ENCODE data around the gene EDA. TPM values are rescaled to one million over a fixed set of nuclear protein-coding genes. Genes with fewer than 3 reads are reported as not detected.

The EDA gene
- total RNA-seq, 2 donors from 2014 or later, result 2.0 to 6.1 TPM

DNA sequence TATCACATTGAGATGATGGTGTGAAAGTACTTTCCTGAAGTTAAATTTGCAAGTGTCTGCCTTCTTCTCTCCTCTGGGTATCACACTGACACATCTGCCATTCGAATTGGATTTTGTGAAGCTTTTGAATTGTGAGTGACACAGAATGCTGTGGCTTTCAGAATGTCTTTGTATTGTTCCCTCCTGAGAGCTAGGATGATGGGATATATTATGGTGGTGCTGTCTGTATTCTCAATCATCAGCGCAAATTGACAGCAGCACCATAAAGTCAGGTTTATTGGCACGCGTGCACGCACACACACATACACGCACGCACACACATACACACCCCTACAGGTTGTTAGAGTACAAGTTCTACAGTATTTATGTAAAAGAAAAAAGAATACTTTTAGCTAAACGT, 290.5 kb downstream of the EDA start:
- DNase-seq (ENCODE audit: low spot score) (no peak), ATAC-seq (ENCODE audit: insufficient number of reproducible peaks, low FRiP score, low read depth) (no peak)
- TF ChIP-seq, protein P1, sequence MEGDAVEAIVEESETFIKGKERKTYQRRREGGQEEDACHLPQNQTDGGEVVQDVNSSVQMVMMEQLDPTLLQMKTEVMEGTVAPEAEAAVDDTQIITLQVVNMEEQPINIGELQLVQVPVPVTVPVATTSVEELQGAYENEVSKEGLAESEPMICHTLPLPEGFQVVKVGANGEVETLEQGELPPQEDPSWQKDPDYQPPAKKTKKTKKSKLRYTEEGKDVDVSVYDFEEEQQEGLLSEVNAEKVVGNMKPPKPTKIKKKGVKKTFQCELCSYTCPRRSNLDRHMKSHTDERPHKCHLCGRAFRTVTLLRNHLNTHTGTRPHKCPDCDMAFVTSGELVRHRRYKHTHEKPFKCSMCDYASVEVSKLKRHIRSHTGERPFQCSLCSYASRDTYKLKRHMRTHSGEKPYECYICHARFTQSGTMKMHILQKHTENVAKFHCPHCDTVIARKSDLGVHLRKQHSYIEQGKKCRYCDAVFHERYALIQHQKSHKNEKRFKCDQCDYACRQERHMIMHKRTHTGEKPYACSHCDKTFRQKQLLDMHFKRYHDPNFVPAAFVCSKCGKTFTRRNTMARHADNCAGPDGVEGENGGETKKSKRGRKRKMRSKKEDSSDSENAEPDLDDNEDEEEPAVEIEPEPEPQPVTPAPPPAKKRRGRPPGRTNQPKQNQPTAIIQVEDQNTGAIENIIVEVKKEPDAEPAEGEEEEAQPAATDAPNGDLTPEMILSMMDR (IDR thresholded peaks at IDR 0.05), result no peak
- Histone ChIP-seq H3K9me3 (no peaks in the 10 kb centered on the region), H3K4me1 (ENCODE audit: control insufficient read depth in 1 of 2, low read depth in 2 of 2) (no peaks in the 10 kb centered on the region), H3K4me3 (no peak overlapping the region), H3K36me3 (no peaks in the 10 kb centered on the region), H3K27me3 (replicated peaks; ENCODE audit: insufficient read depth) (no peaks in the 10 kb centered on the region), H3K27ac (no peak overlapping the region)

DNA sequence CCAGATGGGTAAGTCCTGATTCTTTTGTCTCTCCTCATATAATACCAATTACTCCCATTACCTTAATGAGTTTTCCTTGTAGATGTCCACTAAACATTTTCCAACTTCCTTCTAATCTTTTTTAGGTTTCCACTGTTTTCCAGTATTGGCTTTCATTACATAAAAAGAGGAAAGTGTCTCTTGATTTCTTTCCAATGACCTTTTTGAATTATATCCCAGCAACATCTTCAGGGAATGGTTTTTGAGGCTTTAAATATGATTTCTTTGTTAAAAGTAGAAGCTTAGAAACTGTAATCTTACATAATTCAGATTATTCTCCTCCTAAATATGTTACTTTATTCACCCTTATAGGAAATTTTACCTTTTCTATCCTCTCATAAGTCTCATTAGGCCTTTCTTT, 298.9 kb downstream of the EDA start:
- DNase-seq (ENCODE audit: low spot score), result no peak
- Histone ChIP-seq H3K36me3 (no peaks in the 10 kb centered on the region), H3K9me3 (no peaks in the 10 kb centered on the region), H3K4me3 (no peak overlapping the region), H3K4me1 (ENCODE audit: control insufficient read depth in 1 of 2, low read depth in 2 of 2) (no peaks in the 10 kb centered on the region), H3K27me3 (replicated peaks; ENCODE audit: insufficient read depth) (no peaks in the 10 kb centered on the region), H3K27ac (no peak overlapping the region)
- no peak for ATAC-seq (ENCODE audit: insufficient number of reproducible peaks, low FRiP score, low read depth)
- TF ChIP-seq, protein P1 (IDR thresholded peaks at IDR 0.05), result no peak

DNA sequence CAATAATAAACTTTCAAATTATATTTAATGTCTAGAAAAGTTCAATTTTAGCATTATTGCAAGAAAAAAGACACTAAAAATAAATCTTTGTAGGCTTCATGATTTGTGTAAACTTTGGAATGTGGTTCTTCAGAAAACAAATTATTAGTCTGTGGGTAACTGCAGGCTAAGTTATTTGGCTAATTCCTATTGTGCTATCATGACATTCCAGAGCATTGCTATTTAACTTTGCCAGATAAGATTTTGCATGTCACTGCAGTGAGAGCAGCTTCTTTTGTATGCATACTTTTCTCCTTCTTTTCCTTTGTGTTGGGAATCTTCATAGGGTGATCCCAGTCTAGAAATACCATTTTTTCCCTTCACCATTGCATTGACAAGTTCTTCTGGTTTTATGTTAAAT, 303.8 kb downstream of the EDA start:
- H3K4me3 ChIP-seq, result no peak overlapping the region
- no peaks in the 10 kb centered on the region for H3K4me1 ChIP-seq (ENCODE audit: control insufficient read depth in 1 of 2, low read depth in 2 of 2)
- no peak for ATAC-seq (ENCODE audit: insufficient number of reproducible peaks, low FRiP score, low read depth)

DNA sequence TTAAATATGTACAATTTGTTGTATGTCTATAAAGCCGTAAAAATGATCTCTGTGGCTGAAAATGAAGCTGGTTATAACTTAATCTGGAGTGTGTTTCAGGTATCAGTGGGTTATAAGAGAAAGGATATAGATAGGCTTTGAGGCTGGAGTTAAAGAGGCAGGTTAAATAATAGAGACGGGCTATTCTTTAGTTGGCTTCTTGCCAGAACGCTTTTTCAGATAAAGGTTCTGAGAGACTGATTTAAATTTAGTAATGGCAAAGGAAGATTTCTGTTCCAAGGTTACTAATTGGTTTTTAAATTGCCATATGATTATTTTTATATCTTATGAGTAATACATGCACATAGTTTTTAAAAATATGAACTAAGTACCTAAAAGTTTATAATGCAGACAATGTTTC, 316.4 kb downstream of the EDA start:
- no peak overlapping the region for H3K27ac ChIP-seq
- TF ChIP-seq, protein P1 (IDR thresholded peaks at IDR 0.05), result no peak

More for the DNA sequence above, 303.8 kb downstream of the EDA start:
- no peaks in the 10 kb centered on the region for H3K36me3 ChIP-seq
- TF ChIP-seq, protein P1 (IDR thresholded peaks at IDR 0.05), result no peak
- H3K9me3 ChIP-seq, result no peaks in the 10 kb centered on the region
- no peak overlapping the region for H3K27ac ChIP-seq
- no peak for DNase-seq (ENCODE audit: low spot score)
- no peaks in the 10 kb centered on the region for H3K27me3 ChIP-seq (replicated peaks; ENCODE audit: insufficient read depth)

DNA sequence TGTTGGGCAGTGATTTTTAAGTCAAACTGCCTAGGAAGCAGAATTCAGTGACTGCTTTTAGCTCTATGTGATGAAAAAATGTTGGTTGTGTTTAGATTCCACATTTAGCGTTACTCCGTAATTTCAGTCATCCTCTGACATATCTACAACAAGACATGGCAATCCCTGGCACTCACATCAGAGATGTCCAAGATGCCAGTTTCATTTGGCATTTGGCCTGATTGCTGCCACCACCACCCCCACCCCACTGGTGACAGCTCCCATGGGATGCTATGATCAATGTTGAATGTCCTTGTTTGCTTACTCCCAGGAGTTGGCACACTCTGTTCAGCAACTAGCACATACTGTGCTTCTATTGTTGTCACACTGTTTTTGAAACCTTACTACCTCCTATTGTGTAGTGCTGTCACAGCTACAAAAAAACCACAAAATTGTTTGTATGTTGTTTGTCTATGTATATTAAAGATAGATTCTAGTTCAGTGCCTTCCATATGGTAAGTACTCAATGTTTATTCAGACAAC, 332.4 kb downstream of the EDA start:
- Histone ChIP-seq H3K27ac (no peak overlapping the region), H3K4me3 (no peak overlapping the region), H3K27me3 (replicated peaks; ENCODE audit: insufficient read depth) (no peaks in the 10 kb centered on the region), H3K36me3 (no peaks in the 10 kb centered on the region), H3K9me3 (no peaks in the 10 kb centered on the region), H3K4me1 (ENCODE audit: control insufficient read depth in 1 of 2, low read depth in 2 of 2) (no peaks in the 10 kb centered on the region)
- no peak for DNase-seq (ENCODE audit: low spot score)
- no peak for ATAC-seq (ENCODE audit: insufficient number of reproducible peaks, low FRiP score, low read depth)
- TF ChIP-seq, protein P1 (IDR thresholded peaks at IDR 0.05), result no peak

More for the DNA sequence above, 316.4 kb downstream of the EDA start:
- no peaks in the 10 kb centered on the region for H3K9me3 ChIP-seq
- no peak for DNase-seq (ENCODE audit: low spot score)
- no peaks in the 10 kb centered on the region for H3K36me3 ChIP-seq
- H3K4me1 ChIP-seq (ENCODE audit: control insufficient read depth in 1 of 2, low read depth in 2 of 2), result no peaks in the 10 kb centered on the region
- no peaks in the 10 kb centered on the region for H3K27me3 ChIP-seq (replicated peaks; ENCODE audit: insufficient read depth)
- ATAC-seq (ENCODE audit: insufficient number of reproducible peaks, low FRiP score, low read depth), result no peak
- H3K4me3 ChIP-seq, result no peak overlapping the region

Data from thoracic aorta (tissue), 2 donors.